NCI-H524 treated with DMSO at 0.1 percent for 48 hours (cell line): ENCODE results near the gene PLD5.
"Not testable (repeated sequence)": the region's sequence is repeated elsewhere in the genome, so short reads cannot be mapped to it uniquely, and the experiment has no call there.

Source experiments
- DNase-seq: peaks from one replicate; lab custom pipeline; 2025; lab: John Stamatoyannopoulos, UW

Gene PLD5

DNA sequence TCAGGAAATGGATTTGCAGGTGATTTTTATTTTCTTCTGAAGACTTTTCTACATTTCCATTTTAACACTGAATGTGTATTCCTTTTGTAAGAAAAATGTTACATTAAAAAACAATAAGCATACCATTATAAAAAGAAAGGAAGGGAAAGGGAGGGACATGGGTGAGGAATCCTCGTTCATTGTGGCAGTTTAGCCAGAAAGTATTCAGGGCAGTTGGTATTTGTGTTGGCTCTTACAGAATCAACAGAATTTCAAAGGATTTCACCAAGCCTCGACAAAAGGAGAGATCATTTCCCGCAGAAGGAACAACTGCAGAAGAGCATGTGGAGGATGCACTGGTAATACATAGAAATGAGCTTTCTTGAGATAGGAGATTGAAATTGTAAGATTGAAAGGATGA, 35.0 kb downstream of the PLD5 start:
- DNase-seq, result no peak

DNA sequence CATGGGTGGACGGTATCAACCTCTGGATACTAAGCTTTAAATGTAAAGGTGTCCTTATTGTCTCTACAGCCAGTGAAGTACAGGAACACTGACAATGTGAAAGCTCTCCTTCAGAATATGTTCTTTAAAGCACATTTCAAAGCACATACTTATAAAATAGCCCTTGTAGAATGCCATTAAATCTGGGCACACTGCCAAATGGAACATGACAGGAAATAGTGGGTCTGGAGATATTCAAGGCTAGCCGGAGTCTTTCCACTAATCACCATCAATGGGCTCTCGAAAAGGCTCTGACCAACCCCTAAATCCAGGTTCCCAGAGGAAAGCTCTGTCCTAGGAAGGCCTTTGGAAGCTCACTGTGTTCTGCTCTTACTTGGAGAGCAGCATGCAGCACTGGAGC, 46.6 kb downstream of the PLD5 start:
- no peak for DNase-seq

- DNase-seq, result no peak
Measured at GRCh38 chr1:242470774-242471173, 53.7 kb downstream of the PLD5 start.

GRCh38 chr1:242468784-242469183, 55.7 kb downstream of the PLD5 start:
- DNase-seq, result no peak

DNA sequence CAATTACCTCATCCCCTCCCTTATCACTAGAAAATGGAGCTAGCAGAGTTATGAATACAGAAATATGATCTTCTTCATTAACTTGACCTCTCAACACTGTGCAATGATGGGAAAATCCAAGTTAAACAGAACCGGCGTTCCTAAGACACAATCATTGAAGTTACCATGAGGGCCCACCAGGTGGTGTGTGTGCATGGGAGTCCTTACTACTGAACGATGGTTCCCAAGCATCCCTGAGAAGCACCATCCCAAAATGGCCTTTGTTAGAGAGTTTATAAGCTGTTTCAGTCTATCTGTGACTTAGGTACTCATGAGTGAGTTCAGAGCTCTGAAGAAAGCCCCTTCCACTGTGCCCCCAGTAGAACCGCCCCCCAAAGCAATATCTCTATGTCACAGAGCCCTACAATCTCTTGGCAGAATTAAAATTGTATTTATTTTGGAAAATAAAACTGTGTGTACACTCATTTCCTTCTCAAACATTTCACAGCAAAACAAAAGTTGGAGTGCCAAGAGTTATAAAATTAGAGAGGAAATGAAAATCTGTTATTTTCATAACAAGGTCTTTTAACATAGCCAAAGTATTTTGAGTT, 56.8 kb downstream of the PLD5 start:
- DNase-seq, result peak; percentile 19

GRCh38 chr1:242462867-242463266, 61.6 kb downstream of the PLD5 start:
- no peak for DNase-seq

- DNase-seq, result not testable (repeated sequence)
Measured at GRCh38 chr1:242459740-242460139, 64.8 kb downstream of the PLD5 start.

DNA sequence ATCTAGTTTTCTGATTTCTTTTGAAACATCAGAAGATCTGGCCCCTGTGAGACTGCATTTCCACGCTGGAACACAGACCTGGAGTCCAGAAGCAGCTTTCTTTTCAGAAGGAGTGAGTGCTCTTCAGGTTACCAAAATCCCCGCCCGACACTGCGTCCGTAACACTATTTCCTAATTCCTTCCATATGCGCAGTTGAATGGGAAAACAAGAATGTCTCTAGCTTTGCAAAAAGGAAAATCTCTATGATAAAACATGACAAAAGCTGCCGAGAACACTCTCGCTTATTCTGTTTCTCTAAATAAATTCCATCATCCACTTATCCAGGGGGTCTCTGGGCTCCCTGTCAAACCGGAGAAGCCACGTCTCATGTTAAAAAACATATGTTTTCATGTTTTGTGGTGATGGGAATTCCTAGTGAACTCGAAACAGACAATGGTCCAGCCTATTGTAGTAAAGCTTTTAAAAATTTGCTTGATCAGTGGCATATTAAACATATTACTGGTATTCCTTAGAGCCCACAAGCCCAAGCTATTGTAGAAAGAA, 67.7 kb downstream of the PLD5 start:
- no peak for DNase-seq

- DNase-seq, result no peak
Measured at GRCh38 chr1:242455052-242455361, 69.5 kb downstream of the PLD5 start.

GRCh38 chr1:242454262-242455051, 70.0 kb downstream of the PLD5 start:
- DNase-seq, result no peak

DNA sequence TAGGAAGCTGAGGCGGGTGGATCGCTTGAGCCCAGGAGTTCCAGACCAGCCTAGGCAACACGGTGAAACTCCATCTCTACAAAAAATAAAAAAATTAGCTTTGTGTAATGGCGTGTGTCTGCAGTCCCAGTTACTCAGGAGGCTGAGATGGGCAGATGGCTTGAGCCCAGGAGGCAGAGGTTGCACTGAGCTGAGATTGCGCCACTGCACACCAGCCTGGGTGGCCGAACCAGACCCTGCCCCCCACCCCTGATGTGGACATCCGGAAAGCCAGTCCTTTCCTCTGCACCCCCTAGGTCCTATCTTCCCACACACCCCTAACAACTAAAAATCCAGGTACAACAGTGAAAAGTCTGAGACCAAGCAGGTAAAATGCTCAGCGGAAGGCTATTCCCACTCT, 71.9 kb downstream of the PLD5 start:
- no peak for DNase-seq

- DNase-seq, result no peak
Measured at GRCh38 chr1:242449661-242450060, 74.8 kb downstream of the PLD5 start.

DNA sequence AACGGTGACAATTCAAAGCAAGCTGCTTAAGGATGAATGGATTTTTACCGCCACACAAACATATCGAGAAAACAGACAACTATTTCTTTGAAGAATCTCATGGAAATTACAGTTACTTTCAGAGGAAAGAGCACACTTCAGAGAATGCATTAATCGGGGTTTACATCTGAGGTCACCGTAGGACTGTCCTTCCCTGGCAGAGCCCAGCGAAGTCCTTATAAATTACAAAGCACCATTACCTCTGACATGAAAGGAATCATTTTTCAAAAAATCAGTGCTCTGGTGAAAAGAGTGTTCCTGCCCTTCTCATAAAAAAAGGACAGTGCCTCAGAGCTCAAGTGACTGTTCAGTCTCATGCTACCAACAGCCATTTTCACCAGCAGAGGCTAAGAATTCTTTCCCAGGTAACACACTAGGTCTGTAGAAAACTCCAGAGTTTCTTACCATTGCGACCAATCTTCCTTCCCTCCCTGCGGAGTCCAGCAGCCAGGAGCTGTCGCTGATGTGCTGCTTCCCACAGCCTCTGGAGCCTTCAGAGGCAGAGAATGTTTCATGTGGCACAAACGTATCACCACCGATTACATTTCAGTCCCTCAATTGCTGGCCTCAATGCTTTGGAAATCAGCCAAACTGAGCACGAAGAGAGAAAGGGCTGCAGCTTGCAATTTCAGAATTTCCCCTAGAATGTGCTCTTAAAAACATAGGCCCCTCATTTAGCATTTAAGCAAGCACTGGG, 75.4 kb downstream of the PLD5 start:
- no peak for DNase-seq

GRCh38 chr1:242447689-242448088, 76.8 kb downstream of the PLD5 start:
- DNase-seq, result no peak

DNA sequence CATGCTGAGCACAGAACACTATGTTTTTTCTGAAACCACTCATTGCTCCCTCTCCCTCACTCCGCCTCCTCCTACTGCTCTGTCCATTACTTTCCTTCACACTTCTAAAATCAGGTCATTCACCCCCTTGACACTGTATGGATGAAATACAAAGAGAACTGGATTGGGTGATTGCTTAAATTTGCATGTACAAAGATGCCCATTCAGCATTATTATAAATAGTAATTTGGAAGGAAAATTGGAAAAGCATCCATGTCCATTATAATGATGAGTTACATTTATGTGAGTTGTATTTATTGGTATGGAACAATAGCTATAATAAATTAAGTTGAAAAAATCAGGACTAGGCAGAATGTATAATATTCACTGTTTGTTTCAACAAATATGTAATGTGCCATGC, 83.7 kb downstream of the PLD5 start:
- DNase-seq, result no peak

DNA sequence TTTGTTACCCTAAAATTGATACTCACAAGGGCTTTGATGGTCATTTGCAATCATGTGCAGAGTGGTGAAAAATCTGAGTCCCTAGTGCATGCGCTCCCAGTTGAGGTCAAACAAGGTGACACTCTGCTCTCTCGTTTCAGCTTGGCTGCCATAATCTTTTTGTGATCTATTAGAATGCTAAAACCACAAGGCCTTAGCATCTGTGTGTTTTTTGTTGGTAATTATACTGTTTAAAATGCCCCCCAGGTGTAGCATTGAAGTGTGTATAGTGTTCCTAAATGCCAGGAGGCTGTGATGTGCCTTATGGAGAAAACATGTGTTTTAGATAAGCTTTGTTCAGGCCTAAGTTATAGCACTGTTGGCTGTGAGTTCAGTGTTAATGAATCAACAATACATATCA, 89.3 kb downstream of the PLD5 start:
- DNase-seq, result no peak

GRCh38 chr1:242432491-242433095, 91.9 kb downstream of the PLD5 start:
- DNase-seq, result no peak

GRCh38 chr1:242431786-242432185, 92.7 kb downstream of the PLD5 start:
- DNase-seq, result peak; percentile 80

DNA sequence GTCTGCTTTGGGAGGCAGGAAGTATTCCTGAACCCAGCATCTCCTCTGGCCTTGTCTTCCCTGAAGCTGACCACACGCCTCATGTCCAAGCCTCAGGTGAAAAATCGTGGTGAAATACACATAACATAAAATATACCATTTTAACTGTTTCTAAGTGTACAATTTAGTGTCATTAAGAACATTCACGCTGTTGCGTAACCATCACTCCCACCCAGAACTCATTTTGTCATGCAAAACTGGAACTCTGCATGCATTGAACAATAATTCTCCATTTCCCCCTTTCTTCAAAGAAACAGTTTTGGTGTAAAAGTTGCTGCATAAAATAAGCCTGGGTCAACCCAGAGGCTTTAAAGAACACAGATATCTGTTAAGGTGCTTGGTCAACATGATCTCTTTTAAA, 93.5 kb downstream of the PLD5 start:
- DNase-seq, result no peak

GRCh38 chr1:242428399-242429190, 95.9 kb downstream of the PLD5 start:
- no peak for DNase-seq

DNA sequence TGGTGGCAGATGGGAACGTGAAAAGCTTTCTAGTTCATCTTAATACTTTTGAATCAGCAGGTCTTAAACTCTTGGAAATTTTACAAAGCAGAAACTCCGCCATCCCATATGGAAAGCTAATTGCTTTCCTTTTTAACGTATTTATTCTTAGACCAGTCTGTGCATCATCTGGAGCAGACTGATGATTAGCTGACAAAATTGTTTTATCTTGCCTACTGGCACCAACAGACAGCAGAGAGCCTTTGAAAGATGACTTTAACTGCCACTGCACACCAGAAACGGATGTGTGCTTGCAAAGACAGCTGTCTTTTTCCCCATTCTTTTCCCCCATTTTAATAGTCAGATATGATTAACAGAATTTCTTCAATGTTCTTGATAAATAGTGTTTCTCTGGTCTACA, 97.0 kb downstream of the PLD5 start:
- DNase-seq, result no peak
